ENCODE data around the gene AIPL1. TPM values are rescaled to one million over a fixed set of nuclear protein-coding genes. Genes with fewer than 3 reads are reported as not detected.

AIPL1 gene
- total RNA-seq, 1 donor from 2014 or later: not detected

GRCh38 chr17:6467567-6467966 is 32.6 kb upstream of the AIPL1 start:
- DNase-seq (ENCODE audit: low spot score): no peak

GRCh38 chr17:6465206-6466003 is 30.5 kb upstream of the AIPL1 start:
- DNase-seq (ENCODE audit: low spot score): no peak

DNA sequence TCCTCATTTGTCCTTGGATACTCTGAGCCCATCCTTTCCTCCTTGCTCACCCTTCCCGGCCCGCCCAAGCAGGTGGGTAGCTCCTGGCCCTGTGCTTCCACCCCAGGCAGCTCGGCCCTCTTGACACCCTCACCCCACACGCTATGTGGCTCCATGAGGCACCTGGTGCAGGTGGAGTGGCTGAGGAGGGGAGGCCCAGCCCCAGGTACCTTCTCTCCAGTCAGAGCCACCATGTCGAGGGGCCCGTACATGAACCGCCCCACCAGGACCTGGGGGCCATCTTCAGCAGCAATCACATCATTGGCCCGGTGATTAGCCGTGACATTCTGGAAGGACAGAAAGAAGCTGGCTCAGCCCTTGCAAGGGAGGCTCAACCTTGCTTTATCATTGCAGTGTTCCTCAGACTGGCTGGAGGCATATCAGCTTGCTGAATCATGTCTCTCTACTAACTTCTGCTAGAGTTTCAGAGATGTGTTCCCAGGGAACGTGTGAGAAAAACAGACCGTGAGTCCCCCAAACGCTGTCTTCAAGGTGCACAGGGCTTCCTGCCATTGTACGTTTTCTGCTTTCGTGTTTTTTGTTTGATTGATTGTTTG is 29.6 kb upstream of the AIPL1 start:
- DNase-seq (ENCODE audit: low spot score): no peak

DNA sequence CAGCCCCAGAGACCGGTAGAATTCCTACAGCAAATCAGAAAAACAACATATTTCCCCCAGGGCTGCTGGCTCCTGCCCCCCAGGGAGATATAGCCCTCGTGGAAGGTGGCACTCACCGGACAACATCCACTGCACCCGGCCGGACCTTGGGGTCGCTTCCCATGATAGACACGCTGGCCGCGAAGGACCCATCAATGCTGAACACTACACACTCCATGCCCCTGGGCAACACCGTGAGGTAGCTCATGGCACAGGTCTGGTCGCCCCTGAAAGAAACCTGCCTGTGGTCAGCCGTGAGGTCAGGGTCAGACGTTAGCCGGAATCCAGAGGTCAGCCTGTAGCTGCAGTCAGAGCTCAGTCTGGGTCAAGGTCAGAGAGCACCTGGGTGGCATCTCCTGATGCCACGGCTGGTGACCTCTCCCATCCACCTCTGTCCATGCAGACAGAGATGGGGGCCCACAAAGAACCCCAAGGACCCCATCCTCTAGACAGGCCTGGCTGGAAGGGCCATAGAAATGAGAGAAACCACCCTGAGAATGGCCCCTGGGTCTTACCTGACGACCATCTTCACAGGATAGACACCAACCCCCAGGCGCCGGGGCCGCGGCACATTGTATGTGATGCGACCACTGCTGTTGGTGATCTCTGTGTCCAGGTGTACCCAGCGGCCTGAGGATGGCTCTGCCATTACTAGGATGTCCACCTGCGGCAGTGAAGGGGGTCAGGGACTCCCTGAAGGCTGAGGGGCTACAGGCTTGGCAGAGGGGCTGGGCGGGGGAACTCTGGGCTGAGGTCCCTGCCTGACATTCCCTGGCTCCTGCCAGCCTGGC is 28.9 kb upstream of the AIPL1 start:
- DNase-seq (ENCODE audit: low spot score): no peak

GRCh38 chr17:6462692-6463091 is 27.8 kb upstream of the AIPL1 start:
- no peak for DNase-seq (ENCODE audit: low spot score)

- no peak for DNase-seq (ENCODE audit: low spot score)
Observed at GRCh38 chr17:6461792-6462524, 27.0 kb upstream of the AIPL1 start.

- no peak for DNase-seq (ENCODE audit: low spot score)
Observed at GRCh38 chr17:6461246-6461645, 26.3 kb upstream of the AIPL1 start.

GRCh38 chr17:6460531-6461161 is 25.7 kb upstream of the AIPL1 start:
- no peak for DNase-seq (ENCODE audit: low spot score)

GRCh38 chr17:6458460-6458950 is 23.6 kb upstream of the AIPL1 start:
- DNase-seq (ENCODE audit: low spot score): no peak

GRCh38 chr17:6457688-6458459 is 23.0 kb upstream of the AIPL1 start:
- DNase-seq (ENCODE audit: low spot score): no peak

- no peak for DNase-seq (ENCODE audit: low spot score)
Observed at GRCh38 chr17:6456914-6457687, 22.2 kb upstream of the AIPL1 start.

- DNase-seq (ENCODE audit: low spot score): no peak
Observed at GRCh38 chr17:6456321-6456720, 21.4 kb upstream of the AIPL1 start.

- DNase-seq (ENCODE audit: low spot score): no peak
Observed at GRCh38 chr17:6455321-6455705, 20.4 kb upstream of the AIPL1 start.

DNA sequence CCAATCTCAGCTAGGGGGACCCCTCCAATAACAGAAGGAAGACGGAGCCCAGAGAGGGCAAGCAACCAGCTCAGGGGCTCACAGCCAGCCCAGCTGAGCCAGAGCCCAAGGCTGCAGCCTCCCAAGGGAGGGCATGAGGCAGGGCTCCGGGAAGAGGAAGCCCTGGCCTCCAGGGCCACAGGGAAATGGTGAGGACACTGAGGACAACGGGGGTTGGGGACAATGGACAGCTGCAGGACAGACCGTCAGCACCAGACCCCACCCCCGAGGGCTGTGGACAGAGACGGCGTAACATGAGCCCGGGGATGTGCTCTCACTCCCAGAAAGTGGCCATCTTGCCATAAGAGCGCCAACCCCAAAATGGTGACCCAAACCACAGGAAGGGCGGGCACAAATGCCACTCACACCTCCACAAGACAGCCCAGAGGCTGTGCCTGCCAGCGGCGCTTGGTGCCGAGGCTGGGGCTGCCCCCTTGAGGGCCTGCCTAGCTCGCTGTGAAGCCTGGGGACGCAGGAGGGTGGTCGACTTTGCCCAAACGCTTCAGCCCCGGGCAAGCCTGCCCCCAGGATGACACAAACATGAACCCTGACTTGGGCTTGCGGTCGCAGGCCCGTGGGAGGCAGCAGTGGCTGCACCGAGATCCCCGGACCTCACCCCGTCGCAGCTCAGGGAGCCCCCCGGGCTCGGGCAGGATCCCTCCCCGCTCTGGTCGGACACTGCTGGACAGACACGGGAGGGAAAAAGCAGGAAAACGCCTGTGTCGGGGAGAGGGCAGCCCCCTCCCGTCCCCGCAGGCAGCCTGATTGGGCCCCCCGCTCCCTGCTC is 19.8 kb upstream of the AIPL1 start:
- no peak for DNase-seq (ENCODE audit: low spot score)

- no peak for DNase-seq (ENCODE audit: low spot score)
Observed at GRCh38 chr17:6453279-6454024, 18.5 kb upstream of the AIPL1 start.

- DNase-seq (ENCODE audit: low spot score): no peak
Observed at GRCh38 chr17:6452471-6453266, 17.7 kb upstream of the AIPL1 start.
